ENCODE results near the gene RBM17.

- TF ChIP-seq, protein P1, sequence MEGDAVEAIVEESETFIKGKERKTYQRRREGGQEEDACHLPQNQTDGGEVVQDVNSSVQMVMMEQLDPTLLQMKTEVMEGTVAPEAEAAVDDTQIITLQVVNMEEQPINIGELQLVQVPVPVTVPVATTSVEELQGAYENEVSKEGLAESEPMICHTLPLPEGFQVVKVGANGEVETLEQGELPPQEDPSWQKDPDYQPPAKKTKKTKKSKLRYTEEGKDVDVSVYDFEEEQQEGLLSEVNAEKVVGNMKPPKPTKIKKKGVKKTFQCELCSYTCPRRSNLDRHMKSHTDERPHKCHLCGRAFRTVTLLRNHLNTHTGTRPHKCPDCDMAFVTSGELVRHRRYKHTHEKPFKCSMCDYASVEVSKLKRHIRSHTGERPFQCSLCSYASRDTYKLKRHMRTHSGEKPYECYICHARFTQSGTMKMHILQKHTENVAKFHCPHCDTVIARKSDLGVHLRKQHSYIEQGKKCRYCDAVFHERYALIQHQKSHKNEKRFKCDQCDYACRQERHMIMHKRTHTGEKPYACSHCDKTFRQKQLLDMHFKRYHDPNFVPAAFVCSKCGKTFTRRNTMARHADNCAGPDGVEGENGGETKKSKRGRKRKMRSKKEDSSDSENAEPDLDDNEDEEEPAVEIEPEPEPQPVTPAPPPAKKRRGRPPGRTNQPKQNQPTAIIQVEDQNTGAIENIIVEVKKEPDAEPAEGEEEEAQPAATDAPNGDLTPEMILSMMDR (IDR thresholded peaks at IDR 0.05; ENCODE audit: low read length): peak; percentile 83
- TF ChIP-seq EZH2 (IDR thresholded peaks at IDR 0.05; ENCODE audit: borderline replicate concordance, low read length): no peak
Observed at GRCh38 chr10:6151087-6151977, 62.5 kb downstream of the RBM17 start.

Data from OCI-LY1 (cell line).